ENCODE results near the gene SCAP.
"Not testable (repeated sequence)": the region's sequence is repeated elsewhere in the genome, so short reads cannot be mapped to it uniquely, and the experiment has no call there.

SCAP gene

DNA sequence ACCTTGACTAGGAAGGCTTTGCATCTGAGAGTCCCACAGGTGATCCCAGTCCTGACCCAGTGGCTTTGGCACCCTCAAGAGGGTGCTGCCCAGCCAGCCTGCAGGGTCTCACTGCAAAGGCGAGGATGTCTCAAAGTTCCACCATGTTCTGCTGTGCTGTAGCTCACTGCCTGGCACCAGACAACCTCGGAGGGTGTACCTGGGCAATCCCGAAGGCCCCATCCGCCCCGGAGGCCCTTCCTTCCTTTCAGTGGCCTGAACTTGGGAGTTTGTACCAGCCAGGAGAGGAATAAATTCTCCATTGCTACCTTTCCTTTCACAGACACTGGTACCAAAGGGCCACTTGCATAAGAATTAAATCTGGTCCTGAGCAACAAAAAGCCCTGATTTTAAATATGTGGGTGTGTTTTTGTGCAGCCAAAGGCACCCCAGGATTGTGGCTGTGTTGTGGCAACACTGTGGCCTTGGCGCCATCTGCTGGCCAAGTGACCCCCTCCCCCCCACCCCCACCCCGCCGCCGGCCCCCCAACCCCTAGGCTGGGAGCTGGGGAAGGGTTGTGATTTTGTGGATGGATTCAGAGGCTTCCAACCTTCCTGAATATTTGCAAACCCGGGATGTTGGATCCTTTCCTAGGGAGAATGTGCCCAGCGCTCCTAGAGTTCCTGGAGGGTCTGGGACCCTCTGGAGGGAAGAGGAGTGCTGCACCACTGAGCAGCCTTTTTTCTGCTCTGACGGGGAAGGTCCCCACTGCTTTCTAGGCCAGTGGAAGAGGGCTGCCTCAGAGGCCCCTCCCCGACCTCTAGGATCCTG, 104.6 kb downstream of the SCAP start:
- no peaks in the 10 kb centered on the region for H3K36me3 ChIP-seq (ENCODE audit: insufficient read depth, low read length)
- WGBS: 56% methylated on average over 9 of the region's 13 CpGs
- H3K4me1 ChIP-seq (ENCODE audit: insufficient read depth, low read length): peaks cover 5% of the 10 kb centered on the region
- H3K9ac ChIP-seq (ENCODE audit: low read depth, low read length): no peak overlapping the region
- no peaks in the 10 kb centered on the region for H3K9me3 ChIP-seq (ENCODE audit: insufficient read depth, low read depth, low read length)
- no peak overlapping the region for H3K27ac ChIP-seq (ENCODE audit: low read depth, low read length)
- no peaks in the 10 kb centered on the region for H3K27me3 ChIP-seq (ENCODE audit: insufficient read depth, low read length)
- H3K4me3 ChIP-seq (ENCODE audit: low read length): no peak overlapping the region

DNA sequence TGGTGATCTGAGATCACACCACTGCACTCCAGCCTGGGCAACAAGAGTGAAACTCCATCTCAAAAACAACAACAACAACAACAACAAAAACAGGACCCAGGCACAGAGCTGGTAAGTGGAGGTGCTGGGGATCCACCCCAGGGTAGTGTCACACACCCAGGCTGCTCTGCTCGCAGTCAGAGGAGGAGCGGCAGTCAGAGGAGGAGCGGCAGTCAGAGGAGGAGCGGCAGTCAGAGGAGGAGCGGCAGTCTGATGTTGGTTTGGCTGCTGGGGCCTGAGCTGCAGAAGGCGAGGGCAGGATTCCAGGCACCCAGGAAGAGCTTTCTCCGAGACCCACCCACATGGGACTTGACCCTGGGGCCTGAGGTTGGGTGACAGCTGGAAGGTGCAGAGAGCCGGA, 105.7 kb downstream of the SCAP start:
- H3K4me3 ChIP-seq (ENCODE audit: low read length); H3K9ac ChIP-seq (ENCODE audit: low read depth, low read length); H3K27me3 ChIP-seq (ENCODE audit: insufficient read depth, low read length); H3K27ac ChIP-seq (ENCODE audit: low read depth, low read length); H3K4me1 ChIP-seq (ENCODE audit: insufficient read depth, low read length); H3K36me3 ChIP-seq (ENCODE audit: insufficient read depth, low read length); H3K9me3 ChIP-seq (ENCODE audit: insufficient read depth, low read depth, low read length): not testable (repeated sequence)
- 91% methylated on average over 8 of the region's 8 CpGs for WGBS

DNA sequence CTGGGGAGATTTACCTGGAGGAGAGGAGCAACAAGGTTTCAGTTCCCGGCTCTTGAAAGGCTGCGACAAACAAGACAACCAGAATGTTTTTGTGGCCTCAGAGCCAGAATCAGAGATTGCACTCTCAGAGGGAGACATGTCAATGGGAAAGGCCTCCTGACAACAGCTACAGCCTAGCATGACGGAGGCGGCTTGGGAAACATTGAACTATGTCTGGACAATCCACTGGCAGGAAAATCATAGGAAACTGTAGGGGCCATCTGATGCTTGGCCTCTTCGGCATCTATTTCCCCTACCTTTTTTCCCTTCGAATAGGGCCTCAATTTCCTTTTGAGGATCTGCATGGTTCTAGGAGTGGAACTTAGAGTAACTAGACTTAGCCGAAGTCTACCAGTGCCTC, 108.1 kb downstream of the SCAP start:
- Histone ChIP-seq H3K27me3 (ENCODE audit: insufficient read depth, low read length) (no peaks in the 10 kb centered on the region), H3K36me3 (ENCODE audit: insufficient read depth, low read length) (no peaks in the 10 kb centered on the region), H3K9ac (ENCODE audit: low read depth, low read length) (no peak overlapping the region), H3K4me1 (ENCODE audit: insufficient read depth, low read length) (peaks cover 5% of the 10 kb centered on the region), H3K9me3 (ENCODE audit: insufficient read depth, low read depth, low read length) (no peaks in the 10 kb centered on the region), H3K4me3 (ENCODE audit: low read length) (no peak overlapping the region), H3K27ac (ENCODE audit: low read depth, low read length) (no peak overlapping the region)
- WGBS: over 99% methylated on average over 7 of the region's 7 CpGs

DNA sequence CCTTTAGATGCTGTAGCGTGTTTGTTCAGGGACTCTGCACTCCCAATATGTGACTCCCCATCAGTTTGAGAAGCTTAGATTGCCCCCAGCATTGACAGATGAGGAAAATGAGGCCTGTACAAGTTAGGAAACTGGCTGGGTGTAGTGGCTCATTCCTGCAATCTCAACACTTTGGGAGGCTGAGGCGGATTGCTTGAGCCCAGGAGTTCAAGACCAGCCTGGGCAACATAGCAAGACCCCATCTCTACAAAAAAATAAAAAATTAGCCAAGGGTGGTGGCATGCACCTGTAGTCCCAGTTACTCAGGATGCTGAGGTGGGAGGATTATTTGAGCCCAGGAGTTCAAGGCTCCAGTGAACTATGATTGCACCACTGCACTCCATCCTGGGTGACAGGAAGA, 108.9 kb downstream of the SCAP start:
- H3K27ac ChIP-seq (ENCODE audit: low read depth, low read length): no peak overlapping the region
- no peak overlapping the region for H3K9ac ChIP-seq (ENCODE audit: low read depth, low read length)
- H3K9me3 ChIP-seq (ENCODE audit: insufficient read depth, low read depth, low read length): no peaks in the 10 kb centered on the region
- no peak overlapping the region for H3K4me3 ChIP-seq (ENCODE audit: low read length)
- H3K27me3 ChIP-seq (ENCODE audit: insufficient read depth, low read length): no peaks in the 10 kb centered on the region
- H3K4me1 ChIP-seq (ENCODE audit: insufficient read depth, low read length): peaks cover 5% of the 10 kb centered on the region
- H3K36me3 ChIP-seq (ENCODE audit: insufficient read depth, low read length): no peaks in the 10 kb centered on the region
- WGBS: 95% methylated on average over 2 of the region's 2 CpGs

DNA sequence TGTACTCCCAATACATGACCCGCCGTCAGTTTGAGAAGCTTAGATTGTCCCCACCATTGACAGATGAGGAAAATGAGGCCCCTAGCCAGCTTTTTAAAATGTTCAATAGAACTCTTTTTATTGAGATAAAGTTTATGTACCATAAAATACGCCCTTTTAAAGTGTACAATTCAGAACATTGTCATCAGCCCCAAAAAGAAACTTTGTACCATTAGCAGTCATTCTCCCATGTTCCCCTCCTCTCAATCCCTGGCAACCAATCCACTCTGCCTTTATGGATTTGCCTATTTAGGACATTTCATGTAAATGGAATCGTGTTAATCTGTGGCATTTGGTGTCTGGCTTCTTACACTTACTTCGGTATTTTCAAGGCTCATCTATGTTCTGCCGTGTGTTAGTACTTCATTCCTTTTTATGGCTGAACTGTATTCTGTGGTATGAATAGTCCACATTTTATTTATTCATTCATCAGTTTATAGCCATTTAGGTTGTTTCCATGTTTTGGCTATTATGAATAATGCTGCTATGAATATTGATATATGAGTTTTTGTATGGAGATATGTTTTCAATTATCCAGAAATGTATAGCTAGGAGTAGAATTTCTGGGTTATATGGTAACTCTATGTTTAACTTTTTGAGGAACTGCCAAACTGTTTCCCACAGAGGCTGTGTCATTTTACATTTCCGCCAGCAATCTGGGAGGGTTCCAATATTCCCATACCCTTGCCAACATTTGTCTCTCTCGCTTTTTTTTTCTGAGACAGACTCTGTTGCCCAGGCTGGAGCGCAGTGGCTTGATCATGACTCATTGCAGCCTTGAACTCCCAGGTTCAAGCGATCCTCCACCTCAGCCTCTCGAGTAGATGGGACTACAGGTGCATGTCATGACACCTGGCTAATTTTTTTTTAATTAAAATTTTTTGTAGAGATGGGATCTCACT, 110.3 kb downstream of the SCAP start:
- 89% methylated on average over 11 of the region's 11 CpGs for WGBS
- Histone ChIP-seq H3K9ac (ENCODE audit: low read depth, low read length) (no peak overlapping the region), H3K27ac (ENCODE audit: low read depth, low read length) (no peak overlapping the region), H3K27me3 (ENCODE audit: insufficient read depth, low read length) (no peaks in the 10 kb centered on the region), H3K4me1 (ENCODE audit: insufficient read depth, low read length) (no peaks in the 10 kb centered on the region), H3K4me3 (ENCODE audit: low read length) (no peak overlapping the region), H3K36me3 (ENCODE audit: insufficient read depth, low read length) (no peaks in the 10 kb centered on the region), H3K9me3 (ENCODE audit: insufficient read depth, low read depth, low read length) (peaks cover under 1% of the 10 kb centered on the region; the same call in 1 of the 2 replicates)
